Nucleus accumbens (tissue), 56 donors: ENCODE results near the gene PNPO.

Experiments
- DNase-seq, 56 donors: peaks; one replicate each; lab custom pipeline; 2025; lab: John Stamatoyannopoulos, UW

The PNPO gene

GRCh38 chr17:47941246-47942095, at the start of gene PNPO:
Gene PNPO (plus strand): TSS chr17:47941571. CDS start chr17:47941676, 105 bp downstream.
- peak; percentile 68 to 99 (median 94) for DNase-seq

- DNase-seq = no peak
Observed at GRCh38 chr17:47894498-47895346, 46.6 kb upstream of the PNPO start.

GRCh38 chr17:47895347-47895855, 46.0 kb upstream of the PNPO start:
- peak in 20 of 56 donors; percentile 14 to 65 (median 49) for DNase-seq

DNA sequence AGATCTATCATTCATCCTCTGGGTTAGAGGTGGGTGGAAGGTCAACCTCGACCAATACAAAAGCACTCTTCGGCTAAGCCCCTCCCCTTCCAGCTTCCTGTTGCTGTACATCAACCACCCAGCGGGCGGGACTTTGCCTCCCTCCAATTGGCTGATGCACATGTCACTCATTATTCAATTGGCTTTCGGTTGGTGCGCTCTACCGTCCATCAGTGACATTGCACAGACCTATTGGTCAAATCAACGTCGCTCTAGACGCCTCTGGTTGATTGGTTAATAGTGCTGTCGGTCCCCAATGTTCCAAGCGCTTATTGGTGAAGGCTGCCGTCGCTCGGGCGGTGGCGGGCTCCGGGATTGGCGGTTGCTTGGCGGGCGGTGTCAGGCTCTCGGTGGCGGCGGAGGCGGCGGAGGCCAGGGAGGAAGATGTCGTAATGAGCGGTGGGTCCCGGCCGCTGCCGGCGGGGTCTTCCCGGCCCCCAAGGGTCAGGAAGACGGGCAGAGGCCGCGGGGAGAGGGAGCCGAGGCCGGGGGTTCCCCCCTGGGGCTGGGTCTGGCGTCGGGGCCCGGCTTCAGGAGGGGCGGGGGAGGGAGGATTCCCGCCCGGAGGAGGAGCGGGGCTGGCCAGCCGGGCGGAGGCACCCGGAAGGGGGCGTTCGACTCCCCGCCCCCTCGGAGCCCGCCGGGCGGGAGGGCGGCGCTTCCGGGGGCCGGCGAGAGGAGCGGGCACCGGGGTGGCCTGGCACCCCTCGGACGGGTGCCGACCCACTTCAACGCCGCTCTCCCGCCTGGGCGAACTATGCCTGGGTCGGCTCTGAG, 45.3 kb upstream of the PNPO start, which contains the start of gene SP2:
TSS of gene SP2 (plus strand) at position 381 of the 816 bp plus-strand sequence. CDS start at position 432, 51 bp downstream.
- peak; percentile 95 to 100 (median 100) for DNase-seq

- peak in 1 of 56 donors; percentile 64 for DNase-seq
Observed at GRCh38 chr17:47896672-47897490, 44.5 kb upstream of the PNPO start.

GRCh38 chr17:47897561-47897960, 43.8 kb upstream of the PNPO start:
- DNase-seq = no peak

DNA sequence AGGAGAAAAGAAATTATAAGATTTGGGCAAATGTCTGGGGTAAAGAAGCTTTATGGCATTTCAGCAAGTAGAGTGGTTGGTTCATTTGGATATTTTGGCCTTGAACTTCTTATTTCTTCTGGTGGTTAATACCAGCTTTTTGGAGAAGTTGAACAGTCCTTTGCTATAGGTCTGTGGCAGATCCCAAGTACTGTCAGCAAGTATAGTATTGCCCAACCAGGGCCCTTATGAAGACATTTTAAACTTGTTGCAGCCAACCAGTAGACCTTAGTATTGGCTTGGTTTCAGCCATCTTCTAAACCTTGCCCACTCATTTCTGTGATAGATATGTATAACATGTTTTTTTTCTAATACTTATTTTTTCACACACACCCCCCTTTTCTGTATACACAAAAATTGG, 43.1 kb upstream of the PNPO start:
- no peak for DNase-seq

DNA sequence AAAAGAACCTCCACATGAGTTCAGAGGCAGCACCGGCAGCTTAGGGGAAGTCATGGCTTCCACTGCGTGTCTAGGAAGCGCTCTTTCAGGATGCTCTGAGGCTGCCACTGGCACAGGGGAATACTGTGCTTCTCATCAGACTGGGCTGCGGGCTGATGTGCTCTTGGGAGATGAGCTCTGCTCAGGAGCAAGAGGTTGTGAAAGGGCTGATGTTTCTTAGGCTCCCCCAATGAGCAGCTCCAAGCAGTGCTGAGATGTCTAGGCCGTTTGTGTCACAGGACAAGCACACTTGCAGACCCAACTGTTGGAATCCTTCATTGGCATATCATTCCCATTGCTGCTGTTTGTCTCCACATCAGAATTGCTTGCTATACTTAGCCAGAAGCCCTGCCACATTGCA, 41.7 kb upstream of the PNPO start:
- DNase-seq = no peak

DNA sequence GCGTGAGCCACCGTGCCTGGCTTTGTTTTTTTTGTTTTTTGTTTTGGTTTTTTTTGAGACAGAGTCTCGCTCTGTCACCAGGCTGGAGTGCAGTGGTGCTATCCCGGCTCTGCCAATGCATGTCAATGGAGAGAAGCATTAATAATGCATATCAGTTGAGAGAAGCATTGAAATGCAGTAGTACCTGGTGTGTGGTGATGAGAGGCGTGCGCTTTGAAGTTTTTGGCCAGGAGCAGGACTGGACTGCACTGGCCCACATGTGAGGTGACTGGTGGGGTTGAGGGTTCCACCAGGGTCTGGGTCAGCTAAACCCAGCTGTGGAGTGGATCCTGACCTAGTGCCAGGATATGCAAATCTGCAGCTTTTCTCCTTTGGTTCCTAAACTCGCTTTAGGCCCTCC, 39.9 kb upstream of the PNPO start:
- no peak for DNase-seq

DNA sequence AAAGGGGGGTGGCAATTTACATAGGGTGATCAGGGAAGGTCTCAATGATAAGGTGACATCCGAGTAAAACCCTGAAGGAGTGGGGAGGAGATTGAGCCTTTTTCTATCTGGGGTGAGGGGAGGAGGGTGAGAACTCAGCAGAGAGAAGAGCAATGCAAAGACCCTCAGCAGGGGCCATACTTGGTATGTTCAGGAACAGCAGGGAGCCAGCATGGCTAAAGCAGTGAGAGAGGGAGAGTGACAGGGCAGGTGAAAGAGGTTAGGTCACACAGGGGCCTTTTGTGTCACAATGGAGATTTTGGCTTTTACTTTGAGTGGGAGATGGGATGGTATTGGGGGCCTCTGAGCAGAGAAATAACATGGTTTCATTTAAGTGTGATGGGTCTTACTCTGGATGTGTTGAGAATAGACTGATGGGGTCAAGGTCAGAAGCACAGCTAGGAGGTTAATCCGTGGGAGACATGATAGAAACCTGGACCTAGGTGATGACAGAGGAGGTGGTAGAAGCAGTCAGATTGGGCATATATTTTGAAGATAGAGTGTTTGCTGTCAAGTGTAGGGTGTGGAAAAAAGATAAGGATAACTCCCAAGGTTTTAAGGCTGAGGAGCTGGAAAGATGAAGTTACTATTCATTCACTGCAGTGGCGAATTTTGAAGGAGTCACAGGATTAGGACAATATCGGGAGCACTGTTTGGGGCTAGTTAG, 39.2 kb upstream of the PNPO start:
- no peak for DNase-seq

GRCh38 chr17:47905221-47905733, 36.1 kb upstream of the PNPO start:
- peak in 48 of 56 donors; percentile 9 to 85 (median 47) for DNase-seq

GRCh38 chr17:47906443-47906842, 34.9 kb upstream of the PNPO start:
- no peak for DNase-seq

- DNase-seq = no peak
Observed at GRCh38 chr17:47907932-47908562, 33.3 kb upstream of the PNPO start.

DNA sequence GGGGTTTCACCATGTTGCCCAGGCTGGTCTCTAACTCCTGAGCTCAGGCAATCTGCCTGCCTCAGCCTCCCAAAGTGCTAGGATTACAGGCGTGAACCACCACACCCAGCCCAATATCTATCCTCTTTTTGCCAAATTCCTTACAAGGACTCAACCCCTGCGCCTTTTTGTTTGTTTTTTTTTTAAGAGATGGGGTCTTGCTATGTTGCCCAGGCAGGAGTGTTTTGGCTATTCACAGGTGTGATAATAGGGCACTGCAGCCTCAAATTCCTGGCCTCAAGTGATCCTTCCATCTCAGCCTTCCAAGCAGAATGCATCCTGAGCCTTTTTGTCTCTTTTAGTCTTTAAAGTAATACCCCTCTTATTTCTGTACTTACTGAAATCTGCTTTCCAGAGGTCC, 28.3 kb upstream of the PNPO start:
- no peak for DNase-seq

DNA sequence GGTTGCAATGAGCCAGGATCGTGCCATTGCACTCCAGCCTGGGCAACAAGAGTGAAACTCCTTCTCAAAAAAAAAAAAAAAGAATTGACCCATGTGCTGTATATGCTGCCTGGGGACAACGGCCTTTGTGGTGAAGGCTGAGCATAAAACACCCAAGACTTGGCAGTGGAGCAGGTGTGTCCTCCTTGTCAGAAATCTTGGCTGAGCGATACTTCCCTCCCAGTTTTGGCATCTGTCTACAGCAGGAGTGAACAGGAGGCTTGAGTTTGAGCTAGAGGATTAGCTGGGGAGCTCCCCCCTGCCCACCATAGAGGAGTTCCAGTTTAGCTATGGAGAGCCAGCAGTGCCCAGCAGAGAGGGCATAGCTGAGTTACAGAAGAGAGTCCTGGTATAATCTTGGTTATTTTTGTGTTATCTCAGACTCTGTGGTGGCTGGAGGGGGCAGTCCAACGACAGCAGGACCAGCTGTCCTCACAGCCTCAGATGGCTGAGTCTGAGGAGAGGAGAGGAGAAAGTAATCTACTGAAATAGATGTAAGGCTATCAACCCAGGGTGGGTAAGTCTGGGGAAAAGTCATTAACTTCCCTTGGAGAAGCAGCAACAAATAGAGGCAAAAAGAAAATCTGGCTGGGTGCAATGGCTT, 26.9 kb upstream of the PNPO start:
- no peak for DNase-seq

DNA sequence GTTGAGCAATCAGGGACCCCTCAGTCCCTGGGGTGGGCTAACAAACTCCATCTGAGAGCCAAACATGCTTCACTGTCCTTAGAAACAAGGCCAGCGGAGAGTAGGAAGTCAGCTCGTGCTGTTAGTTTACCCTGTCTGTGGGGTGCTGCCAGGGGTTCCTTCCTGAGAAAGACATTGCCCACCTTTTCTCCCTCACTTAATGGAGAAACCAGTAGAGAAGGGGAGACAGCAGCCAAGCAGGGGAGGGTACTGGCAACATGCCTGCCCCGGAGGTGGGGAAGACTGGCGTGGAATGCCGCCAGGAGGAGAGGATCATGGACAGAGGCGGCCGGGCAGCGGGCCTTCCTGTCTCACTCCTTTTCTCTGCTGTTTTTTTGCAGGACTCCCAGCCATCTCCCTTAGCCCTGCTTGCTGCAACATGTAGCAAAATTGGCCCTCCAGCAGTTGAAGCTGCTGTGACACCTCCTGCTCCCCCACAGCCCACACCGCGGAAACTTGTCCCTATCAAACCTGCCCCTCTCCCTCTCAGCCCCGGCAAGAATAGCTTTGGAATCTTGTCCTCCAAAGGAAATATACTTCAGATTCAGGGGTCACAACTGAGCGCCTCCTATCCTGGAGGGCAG, 25.5 kb upstream of the PNPO start:
- peak in 14 of 56 donors; percentile 4 to 47 (median 13) for DNase-seq
